Nephron progenitor cell (in vitro differentiated cells): ENCODE measurements around the gene ZFHX3.
A peak's percentile ranks its signal among the peaks of the same experiment; 100 is the strongest.

ENCODE experiments used
- DNase-seq: peaks from one replicate; pipeline ENCODE4 v3.0.0; 2021
- H3K27ac Mint-ChIP-seq: 2 replicates; pipeline ENCODE4 v1.8.0; 2021; ENCODE audit warnings: mild to moderate bottlenecking, moderate library complexity, mixed read lengths
- H3K27me3 Mint-ChIP-seq: 2 replicates; pipeline ENCODE4 v1.8.0; 2021; ENCODE audit warnings: mild to moderate bottlenecking, low read depth, mixed read lengths; ENCODE audit not compliant: poor library complexity
- H3K36me3 Mint-ChIP-seq: 2 replicates; pipeline ENCODE4 v1.8.0; 2021; ENCODE audit warnings: low read depth, mixed read lengths
- H3K4me1 Mint-ChIP-seq: 2 replicates; pipeline ENCODE4 v1.8.0; 2021; ENCODE audit warnings: mixed read lengths
- H3K4me3 Mint-ChIP-seq: 2 replicates; pipeline ENCODE4 v1.8.0; 2021; ENCODE audit warnings: mild to moderate bottlenecking, moderate library complexity, mixed read lengths
- H3K9me3 Mint-ChIP-seq: 2 replicates; pipeline ENCODE4 v1.8.0; 2021; ENCODE audit warnings: mild to moderate bottlenecking, moderate library complexity, mixed read lengths
- CTCF ChIP-seq: fragments of 200-600 bp; sonication (generic); IDR thresholded peaks from 2 replicates; pipeline ENCODE4 v1.5.0; 2021; ENCODE audit warnings: antibody characterized with exemption

ZFHX3 gene

GRCh38 chr16:73028721-73029361 is 19.1 kb downstream of the ZFHX3 start:
- no peaks in the 10 kb centered on the region for H3K36me3 Mint-ChIP-seq

GRCh38 chr16:73028263-73028662 is 19.7 kb downstream of the ZFHX3 start:
- H3K4me3 Mint-ChIP-seq: peak overlapping the region; percentile 57
- H3K4me1 Mint-ChIP-seq: peaks cover 95% of the 10 kb centered on the region
- no peak for DNase-seq
- H3K27me3 Mint-ChIP-seq: peaks cover 12% of the 10 kb centered on the region
- H3K36me3 Mint-ChIP-seq: no peaks in the 10 kb centered on the region
- no peak for TF ChIP-seq CTCF
- no peaks in the 10 kb centered on the region for H3K9me3 Mint-ChIP-seq
- peak overlapping the region; percentile 97 for H3K27ac Mint-ChIP-seq

More at GRCh38 chr16:73028721-73029361, 19.1 kb downstream of the ZFHX3 start:
- TF ChIP-seq CTCF: no peak
- peaks cover 95% of the 10 kb centered on the region for H3K4me1 Mint-ChIP-seq
- H3K4me3 Mint-ChIP-seq: no peak overlapping the region
- peaks cover 12% of the 10 kb centered on the region for H3K27me3 Mint-ChIP-seq
- DNase-seq: no peak
- H3K27ac Mint-ChIP-seq: no peak overlapping the region
- H3K9me3 Mint-ChIP-seq: no peaks in the 10 kb centered on the region

GRCh38 chr16:73027685-73028111 is 20.2 kb downstream of the ZFHX3 start:
- TF ChIP-seq CTCF: no peak
- Mint-ChIP-seq H3K27ac (peak overlapping the region; percentile 97), H3K4me3 (peak overlapping the region; percentile 70), H3K4me1 (peaks cover 95% of the 10 kb centered on the region), H3K27me3 (peaks cover 12% of the 10 kb centered on the region), H3K9me3 (no peaks in the 10 kb centered on the region), H3K36me3 (no peaks in the 10 kb centered on the region)
- DNase-seq: no peak

- Mint-ChIP-seq H3K36me3 (no peaks in the 10 kb centered on the region), H3K4me1 (peaks cover 95% of the 10 kb centered on the region), H3K27ac (peak overlapping the region; percentile 97), H3K9me3 (no peaks in the 10 kb centered on the region), H3K27me3 (peaks cover 14% of the 10 kb centered on the region), H3K4me3 (peak overlapping the region; percentile 70)
- DNase-seq: no peak
- no peak for TF ChIP-seq CTCF
Measured at GRCh38 chr16:73026754-73027684, 20.9 kb downstream of the ZFHX3 start.

GRCh38 chr16:73025856-73026210 is 22.1 kb downstream of the ZFHX3 start:
- Mint-ChIP-seq H3K4me1 (peaks cover 92% of the 10 kb centered on the region), H3K27ac (peak overlapping the region; percentile 96), H3K4me3 (peak overlapping the region; percentile 57), H3K27me3 (peaks cover 15% of the 10 kb centered on the region), H3K9me3 (no peaks in the 10 kb centered on the region), H3K36me3 (no peaks in the 10 kb centered on the region)
- TF ChIP-seq CTCF: no peak
- DNase-seq: no peak
